GM18873 (cell line): ENCODE results near the gene PDE9A.
"Not testable (repeated sequence)": the region's sequence is repeated elsewhere in the genome, so short reads cannot be mapped to it uniquely, and the experiment has no call there.

Experiments used
- ATAC-seq: cut with Tn5 transposase; IDR thresholded peaks from one replicate; pipeline ENCODE4 v1.9.1; 2021; ENCODE audit warnings: mild to moderate bottlenecking, moderate library complexity, moderate number of reproducible peaks; ENCODE audit not compliant: unreplicated experiment, low FRiP score

Gene PDE9A

DNA sequence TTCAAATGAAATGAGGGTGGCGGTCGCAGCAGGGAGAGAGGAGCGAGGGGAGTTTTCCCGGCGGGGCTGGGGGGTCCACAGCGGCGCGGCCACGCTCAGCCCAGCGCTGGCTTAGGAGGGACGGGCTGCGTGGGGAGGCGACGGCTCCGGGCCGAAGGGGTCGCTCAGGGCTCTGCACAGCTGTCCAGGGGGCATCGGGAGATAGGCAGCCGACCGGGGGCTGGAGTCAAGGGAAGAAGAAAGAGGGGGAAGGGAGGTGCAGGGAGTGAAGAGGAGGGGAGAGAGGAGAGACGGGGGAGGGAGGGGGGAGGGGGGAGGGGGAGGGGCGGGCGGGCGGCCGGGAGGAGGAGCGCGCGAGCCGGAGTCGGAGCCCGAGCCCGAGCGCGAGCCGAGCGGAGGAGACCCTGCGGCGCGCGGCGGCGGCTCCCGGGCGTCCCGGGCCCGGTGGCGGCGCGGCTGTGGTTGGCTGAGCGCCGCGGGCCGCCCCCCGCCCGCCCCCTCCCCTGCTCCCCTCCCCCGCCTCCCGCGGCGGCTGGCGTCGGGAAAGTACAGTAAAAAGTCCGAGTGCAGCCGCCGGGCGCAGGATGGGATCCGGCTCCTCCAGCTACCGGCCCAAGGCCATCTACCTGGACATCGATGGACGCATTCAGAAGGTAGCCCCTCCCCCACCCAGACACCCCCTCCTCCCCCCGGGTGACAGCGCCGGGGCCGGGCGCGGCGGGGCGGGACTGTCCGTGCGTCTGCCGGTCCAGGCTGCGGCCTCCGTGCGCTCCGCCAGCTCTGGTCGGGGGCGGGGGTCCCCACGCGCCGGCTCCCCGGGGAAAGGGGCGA lies at the start of gene PDE9A:
Gene PDE9A (plus strand): TSS at position 391 of the 831 bp plus-strand sequence. CDS start 194 bp downstream, at position 585.
- no peak for ATAC-seq

DNA sequence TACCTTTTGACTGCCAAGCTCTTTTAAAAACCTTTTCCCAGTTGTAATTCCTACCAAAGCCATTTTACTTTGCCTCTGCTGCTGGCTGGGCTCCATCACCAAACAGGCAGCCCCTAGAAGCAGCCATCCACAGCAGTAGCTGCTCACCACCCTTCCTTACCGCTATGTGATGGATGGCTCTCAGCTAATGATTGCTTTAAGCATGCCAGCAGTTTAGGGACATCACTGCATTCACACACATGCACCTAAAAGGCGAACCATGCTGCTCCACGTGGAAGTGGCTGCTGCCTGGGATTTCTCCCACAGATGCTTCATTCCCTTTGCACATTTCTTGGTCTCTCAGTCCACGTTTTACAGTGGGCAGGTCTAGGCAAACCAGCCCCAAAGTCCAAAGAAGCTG lies 46.3 kb upstream of the PDE9A start:
- no peak for ATAC-seq

DNA sequence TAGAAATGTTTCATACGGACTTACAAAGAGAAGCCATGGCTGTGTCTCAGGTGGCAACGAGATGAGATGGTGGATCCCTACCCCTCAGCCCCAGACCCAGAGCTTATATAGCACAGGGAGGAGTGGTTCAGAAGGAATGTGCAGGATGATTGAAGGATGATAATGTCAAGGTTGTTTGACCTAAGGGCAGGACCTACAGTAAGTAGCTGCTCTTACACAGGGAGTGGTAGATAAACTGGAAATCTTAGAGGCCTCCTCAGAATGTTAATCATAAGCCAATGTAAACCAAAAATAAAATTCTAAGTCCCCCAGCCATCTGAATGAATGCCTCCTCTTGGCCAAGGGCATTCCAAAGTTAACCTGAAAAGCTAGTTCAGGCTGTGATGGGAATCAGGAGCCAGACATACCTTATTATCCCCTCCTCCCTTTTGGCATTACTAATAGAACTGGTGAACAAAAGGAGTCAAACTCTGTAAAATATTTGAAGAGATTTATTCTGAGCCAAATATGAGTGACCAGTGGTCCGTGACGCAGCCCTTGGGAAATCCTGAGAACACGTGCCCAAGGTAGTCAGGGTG lies 45.8 kb upstream of the PDE9A start:
- ATAC-seq: no peak

DNA sequence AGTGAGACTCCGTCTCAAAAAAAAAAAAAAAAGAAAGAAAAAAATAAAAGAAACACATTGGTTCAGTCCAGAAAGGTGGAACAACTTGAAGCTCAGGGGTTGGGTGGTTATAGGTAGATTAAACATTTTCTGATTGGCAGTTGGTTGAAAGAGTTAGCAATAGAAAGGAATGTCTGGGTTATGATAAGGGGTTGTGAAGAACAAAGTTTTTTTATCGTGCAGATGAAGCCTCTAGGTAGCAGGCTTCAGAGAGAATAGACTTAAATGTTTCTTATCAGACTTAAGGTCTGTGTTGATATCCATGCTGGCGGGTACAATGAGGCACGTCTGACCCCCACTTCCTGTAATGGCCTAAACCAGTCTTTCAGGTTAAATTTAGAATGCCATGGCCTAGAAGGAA lies 45.0 kb upstream of the PDE9A start:
- no peak for ATAC-seq

DNA sequence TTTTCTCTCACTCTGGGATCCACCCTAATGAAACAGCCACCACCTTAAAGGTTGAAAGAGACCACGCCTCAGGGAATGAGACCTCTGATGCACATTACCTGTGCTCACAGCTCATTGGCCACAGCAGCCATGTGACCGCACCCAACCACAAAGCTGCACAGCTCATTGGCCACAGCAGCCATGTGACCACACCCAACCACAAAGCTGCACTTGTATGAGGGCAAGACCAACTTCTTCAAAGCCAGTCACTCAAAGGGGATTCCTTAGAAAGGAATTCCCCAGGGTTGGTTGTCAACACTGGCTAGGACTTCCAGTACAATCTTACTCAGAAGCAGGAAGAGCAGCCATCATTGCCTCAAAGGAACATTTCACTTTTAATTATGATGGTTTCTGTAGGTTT lies 43.6 kb upstream of the PDE9A start:
- ATAC-seq: no peak

DNA sequence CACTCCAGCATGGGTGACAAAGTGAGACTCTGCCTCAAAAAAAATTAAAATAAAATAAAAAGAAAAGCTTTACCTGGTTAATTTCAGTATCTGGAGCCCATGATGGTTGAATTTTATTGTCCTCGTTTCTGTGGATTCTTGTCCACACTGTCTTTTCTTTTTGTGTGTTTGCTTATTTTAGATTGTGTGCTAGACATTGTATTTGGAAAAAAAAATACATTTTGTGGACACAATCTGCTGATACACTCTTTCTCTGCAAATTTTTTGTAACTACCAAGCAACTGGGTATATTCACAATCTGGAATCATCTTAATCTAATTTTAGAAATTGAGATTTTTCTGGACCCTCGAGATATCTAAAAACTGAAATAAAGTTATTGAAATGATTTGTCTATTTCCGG lies 41.6 kb upstream of the PDE9A start:
- no peak for ATAC-seq

DNA sequence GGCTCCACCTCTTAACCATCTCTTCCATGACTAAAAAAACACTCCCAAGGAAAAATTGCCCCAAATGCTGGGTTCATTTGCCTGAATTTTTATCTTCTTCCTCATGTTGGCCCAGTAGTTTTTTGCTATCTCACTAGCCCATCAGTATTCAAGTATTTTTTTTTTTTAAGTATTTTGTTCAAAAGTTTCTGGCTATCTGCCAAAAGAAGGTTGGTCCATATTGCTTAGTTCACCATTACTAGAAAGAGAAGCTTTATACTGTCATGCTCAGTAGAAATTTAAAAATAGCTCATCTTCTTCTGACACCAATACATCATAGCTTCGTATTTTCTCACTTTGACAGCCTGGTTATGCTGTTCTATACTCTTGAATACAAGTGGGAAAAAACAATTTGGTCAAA lies 41.0 kb upstream of the PDE9A start:
- no peak for ATAC-seq

DNA sequence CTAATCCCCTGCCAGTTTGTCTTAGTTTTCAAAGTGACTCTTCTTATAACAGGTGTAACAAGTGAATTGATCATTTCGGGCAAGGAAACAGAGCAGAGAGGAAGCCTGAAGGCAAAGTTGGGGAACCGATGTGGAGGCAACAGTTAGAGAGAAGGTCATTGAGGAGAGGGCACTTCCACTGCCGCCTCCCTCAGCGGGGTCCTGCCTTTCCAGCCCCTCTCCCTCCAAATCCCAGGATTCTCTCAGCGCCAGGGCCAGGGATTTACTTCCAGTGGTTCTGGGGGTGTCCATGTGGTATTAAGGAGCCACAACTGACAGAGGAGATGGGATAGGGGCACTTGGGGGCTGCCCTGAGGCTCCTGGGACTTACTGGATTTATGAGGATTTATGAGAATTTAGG lies 39.7 kb upstream of the PDE9A start:
- ATAC-seq: no peak

DNA sequence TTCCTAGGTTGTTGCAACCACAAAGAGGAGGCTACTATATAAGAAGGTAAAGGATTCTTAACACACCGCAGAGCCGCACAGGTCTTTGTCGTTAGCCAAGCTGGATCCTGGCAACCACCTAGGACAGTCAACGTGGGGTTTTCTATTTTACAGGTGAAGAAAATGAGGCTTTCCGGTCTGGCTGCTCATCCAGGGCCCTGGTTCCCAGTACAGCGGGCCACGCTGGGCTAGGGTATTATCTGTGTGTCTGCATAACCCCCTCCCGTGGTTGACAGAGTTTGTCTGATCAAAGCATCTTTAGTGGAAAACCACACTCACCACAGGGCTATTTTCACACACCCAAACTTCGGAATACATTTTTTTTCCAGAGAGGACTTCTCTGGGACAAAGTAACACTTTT lies 39.0 kb upstream of the PDE9A start:
- no peak for ATAC-seq

DNA sequence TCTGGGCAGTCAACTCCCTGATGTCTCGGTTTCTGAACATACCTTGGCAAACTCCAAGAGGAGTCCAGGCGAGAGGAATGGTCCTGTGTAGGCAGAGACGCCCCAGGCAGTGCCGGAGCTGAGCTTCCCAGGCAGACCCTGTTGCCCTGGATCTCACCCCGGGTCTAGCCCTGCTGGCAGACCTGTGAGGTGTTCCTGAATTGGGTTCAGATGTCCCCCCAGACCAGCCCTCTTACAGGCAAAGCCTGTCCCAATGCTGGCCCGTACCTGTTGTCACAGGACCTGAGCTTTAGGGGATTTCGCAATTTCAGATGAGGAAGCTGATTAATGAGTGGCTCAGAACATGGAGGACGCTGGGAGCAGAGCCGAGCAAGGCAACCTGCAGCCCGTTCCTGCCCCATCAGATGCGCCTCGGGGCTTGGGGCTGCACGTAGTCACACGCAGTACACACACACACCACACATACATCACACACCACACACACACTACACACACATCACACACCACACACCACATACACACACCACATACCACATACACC lies 38.5 kb upstream of the PDE9A start:
- no peak for ATAC-seq

DNA sequence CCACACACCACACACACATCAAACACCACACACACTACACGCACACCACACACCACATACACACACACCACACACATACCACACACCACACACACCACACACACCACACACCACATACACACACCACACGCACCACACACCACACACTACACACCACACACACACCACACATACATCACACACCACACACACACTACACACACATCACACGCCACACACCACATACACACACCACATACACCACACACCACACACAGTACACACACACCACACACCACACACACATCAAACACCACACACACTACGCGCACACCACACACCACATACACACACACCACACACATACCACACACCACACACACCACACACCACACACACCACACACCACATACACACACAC lies 38.0 kb upstream of the PDE9A start:
- not testable (repeated sequence) for ATAC-seq

DNA sequence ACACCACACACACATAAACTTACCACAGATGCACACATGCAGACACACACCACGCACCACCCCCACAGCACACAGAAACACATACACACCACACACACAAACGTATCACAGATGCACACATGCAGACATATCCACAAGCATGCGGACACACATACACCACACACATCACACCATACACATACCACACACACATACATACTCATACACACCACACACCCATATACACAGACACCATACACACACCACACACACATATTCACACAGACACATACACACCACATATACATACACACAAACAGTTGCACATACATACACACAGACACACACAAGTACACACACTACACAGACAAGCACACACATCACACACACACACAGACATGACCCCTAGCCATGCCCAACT lies 37.5 kb upstream of the PDE9A start:
- ATAC-seq: no peak

DNA sequence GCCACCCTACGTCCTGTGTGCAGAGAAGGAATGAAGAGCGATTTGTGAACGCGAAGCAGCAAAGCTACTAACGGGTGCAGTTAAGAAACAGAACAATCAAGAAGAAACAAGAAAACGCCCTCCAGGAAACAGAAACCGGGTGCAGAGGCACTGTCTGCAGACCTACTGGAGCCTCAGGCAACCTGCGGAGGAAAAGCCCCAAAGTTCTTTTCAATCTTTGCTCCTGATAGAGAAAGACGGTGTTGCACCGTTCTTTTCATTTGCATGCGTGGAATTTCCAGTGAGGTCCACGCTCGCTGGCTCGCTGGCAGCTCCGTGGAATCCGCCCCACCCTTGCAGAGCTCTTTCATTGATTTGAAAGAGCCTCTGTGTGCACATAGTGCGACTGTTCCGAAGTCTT lies 37.0 kb upstream of the PDE9A start:
- no peak for ATAC-seq

DNA sequence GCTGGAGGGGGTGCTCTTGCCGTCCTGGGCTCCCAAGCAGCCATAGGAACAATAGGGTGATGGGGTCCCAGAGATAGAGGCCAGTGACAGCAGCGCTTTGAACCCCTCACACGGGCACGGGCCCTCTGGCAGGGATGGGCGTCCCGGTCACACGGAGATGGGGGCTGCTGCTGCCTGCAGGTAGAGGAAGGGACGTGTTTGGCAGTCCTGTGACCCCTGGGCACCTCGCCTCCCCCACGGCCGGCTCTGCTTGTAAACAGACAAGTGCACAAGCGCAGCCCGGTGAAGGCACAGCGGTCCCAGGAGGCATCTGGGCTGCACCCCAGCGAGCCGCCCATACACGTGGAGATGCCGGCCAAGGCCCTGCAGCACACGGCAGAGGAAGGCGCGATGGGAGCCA lies 36.5 kb upstream of the PDE9A start:
- ATAC-seq: no peak

DNA sequence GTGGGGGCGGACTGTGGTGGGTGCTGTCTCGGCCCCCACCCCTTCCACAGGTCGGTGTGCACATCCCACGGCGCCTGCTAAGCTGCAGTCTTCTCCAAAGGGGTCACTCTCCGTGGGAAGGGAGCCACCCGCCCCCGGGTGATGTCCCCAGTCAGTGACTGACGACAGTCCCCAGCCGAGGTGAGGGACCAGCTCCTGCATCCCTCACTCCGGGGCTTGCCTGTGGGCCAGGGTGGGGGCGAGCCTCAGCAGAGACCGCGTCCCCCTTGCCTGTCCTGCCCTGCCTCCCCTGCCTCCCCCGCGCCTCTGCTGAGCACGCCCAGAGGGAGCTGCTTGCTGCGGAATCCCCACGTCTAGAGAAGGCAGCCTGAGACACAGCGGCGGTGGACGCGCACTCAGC lies 35.9 kb upstream of the PDE9A start:
- ATAC-seq: no peak

DNA sequence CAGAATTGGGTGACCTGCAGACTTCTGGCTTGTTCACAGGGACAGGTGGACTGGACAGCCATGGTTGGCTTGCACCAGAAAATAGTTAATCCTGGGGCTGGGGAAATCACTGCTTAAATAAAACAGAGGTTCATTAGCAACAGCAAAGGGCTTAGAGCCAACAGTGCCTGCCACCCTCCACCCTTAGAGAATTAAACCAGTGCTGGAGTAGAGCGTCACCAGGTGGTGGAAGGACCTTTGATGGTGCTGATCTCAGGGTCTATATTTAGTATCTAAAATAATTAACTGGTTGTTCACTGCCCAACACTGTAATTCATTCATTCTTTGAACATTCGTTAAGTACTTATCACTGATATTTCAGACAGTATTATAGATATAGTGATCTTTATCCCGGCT lies 34.7 kb upstream of the PDE9A start:
- no peak for ATAC-seq

DNA sequence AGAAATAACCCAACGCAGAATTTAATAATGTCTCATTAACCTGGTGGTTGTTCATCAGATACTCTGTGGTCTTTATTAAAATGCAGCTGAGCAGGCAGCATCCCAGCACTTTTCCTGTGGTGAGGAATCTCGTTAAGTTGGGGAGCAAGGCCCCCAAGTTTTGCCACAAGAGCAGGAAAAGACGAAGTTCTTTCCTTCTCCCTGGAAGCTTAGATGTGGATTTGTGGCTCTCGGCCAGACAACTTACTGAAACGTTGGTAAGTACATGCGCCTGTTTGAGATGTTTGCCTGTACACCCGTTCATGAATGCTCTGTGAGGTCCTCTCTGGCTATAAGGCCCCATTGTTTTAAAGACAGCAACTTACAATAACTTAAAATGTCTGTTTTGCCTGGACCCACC lies 34.3 kb upstream of the PDE9A start:
- ATAC-seq: no peak

DNA sequence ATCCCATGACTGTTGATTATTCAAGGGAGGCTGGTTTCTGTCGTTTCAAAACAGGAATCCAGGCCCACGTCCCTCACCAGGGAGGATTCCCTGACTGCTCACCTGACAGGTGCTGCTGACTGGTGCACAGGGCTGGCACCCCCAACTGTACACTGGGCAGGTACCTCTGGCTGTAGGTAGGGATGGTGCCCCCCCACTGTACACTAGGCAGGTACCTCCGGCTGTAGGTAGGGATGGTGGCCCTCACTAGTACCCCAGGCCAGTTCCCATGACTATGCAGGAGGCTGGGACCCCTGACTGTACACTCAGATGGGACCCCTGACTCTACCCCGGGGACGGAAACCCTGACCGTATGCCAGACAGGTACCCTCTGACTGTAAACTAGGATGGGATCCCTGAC lies 33.6 kb upstream of the PDE9A start:
- ATAC-seq: no peak

DNA sequence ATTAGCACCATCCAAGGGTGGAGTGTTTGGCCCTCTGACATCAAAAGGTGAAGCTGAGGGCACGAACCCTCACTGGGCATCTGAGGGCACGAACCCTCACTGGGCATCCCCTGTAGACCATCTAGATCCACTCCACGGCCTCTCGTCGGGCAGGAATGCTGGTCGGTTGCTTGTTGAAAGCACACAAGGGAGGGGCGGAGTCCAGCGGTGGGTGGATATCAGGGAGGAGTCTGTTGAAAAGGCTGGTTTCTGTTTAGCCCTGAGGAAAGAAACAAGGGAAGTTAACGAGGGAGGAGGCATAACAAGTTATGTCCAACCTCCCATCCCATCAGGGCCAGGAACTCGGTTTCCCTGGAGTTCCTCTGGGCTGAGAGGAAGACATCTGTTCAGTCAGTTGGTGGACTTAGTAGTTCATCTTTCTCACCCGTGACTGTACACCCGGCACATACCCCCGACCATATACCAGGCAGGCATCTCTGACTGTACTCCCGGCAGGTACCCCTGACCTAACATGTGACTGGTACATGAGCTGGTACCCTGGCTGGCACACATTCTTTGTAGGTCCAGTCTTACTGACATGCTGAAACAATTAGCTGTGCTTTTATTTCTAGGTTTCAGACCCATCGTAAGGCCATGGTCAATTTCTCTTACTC lies 32.1 kb upstream of the PDE9A start:
- ATAC-seq: no peak

DNA sequence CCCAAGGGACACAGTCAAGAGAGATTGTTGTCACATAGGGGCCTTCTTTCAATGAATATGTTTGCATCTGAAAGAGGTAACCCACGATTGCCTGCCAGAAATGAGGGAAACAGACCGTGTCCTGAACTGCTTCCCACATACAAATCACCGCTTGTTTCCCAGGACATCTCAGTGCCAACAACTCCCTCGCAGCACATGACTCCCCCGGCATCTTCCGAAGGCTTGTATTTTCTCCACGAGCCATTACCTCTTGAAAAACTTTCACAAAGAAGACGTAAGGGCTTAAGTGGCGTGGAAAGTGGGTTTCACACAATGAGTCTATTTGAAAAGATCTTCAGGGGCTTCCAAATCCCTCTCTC lies 31.6 kb upstream of the PDE9A start:
- no peak for ATAC-seq

DNA sequence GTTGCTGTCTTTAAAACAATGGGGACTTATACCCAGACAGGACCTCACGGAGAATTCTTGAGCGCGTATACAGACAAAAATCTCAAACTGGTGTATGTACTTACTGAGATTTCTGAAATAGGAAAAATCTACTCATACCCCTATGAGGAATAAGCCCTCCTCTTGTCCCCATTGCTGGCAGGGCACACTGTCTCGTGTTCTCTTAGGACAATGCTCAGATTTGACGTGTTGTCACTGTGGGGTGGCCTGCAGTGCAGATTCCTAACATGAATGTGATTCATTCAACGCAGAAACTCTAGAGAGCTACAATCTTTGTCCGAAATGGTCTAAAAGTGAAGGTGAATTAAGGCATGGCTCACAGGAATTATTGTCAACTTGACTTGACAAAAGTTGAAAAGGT lies 31.1 kb upstream of the PDE9A start:
- ATAC-seq: no peak

DNA sequence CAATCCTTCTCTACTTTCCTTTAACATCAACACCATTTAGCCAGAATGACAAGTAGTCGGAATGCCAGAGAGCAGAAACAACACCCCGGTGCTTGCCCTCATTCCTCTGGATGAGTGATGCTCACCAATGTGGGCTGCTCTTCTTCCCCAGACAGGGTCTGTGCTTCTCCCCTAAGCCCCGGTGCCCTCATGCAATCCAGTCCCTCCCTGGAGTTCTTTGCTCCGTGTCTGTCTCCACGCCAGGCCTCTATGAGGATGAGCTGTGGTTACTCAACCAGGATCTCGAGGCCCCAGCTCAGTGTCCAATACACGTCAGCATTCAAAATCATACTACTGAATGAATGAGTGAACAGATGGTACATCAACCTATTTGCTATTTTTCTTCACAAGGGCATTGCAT lies 29.7 kb upstream of the PDE9A start:
- no peak for ATAC-seq
